ENCODE data around the gene LAIR2. TPM values are rescaled to one million over a fixed set of nuclear protein-coding genes. Genes with fewer than 3 reads are reported as not detected.
"Not testable (repeated sequence)": the region's sequence is repeated elsewhere in the genome, so short reads cannot be mapped to it uniquely, and the experiment has no call there.

The LAIR2 gene
- polyA plus RNA-seq, 3 donors: 0.38 TPM; not detected in 2

DNA sequence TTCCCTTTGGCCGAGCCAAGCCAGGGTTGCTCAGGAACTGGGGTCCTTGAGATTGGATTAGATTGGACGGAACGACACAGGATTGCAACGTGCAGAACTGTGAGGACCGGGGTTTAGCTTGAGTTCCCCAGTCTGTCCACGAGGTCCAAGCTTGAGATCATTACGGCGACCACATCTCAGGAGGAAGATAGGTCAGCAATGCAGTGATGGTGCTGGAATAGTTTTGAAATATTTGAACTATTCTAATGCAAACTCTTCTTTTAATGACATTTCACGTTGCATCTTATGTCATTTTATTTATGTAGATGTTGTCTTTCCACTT, 4.2 kb upstream of the LAIR2 start:
- peak overlapping the region in 1 of 2 donors; percentile 61 for H3K4me3 Mint-ChIP-seq

DNA sequence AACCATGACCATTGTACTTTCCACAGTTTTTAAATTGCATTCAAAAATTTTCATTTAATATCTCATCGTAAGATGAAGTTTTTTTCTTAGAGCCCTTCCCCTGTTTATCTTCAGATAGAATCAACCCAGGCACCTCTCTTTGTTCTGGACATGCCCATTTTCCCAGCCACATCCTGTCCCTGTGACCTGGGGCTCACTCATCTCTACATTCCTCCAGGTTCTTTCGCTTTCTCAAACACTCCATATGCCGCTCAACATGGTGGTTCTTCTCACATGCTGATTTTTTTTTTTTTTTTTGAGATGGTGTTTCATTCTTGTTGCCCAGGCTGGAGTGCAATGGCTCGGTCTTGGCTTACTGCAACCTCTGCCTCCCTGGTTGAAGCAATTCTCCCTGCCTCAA, 2.9 kb downstream of the LAIR2 start:
- H3K27ac ChIP-seq (ENCODE audit: low read depth in 1 of 2, low read length in 2 of 2); intact Hi-C loops (cut with micrococcal nuclease); H3K27ac Mint-ChIP-seq; H3K9ac ChIP-seq (ENCODE audit: insufficient read depth, low read length, poor library complexity, severe bottlenecking); DNase-seq; H4K20me1 ChIP-seq (ENCODE audit: insufficient read depth, low read length); H3K36me3 ChIP-seq (replicated peaks in 1 of 2; ENCODE audit: control insufficient read depth in 1 of 2, insufficient read depth in 2 of 2, low read length in 2 of 2); H3K9me3 ChIP-seq (replicated peaks in 1 of 2; ENCODE audit: control insufficient read depth in 1 of 2, insufficient read depth in 1 of 2, low read length in 2 of 2); H3K4me1 ChIP-seq (ENCODE audit: control insufficient read depth in 1 of 2, insufficient read depth in 2 of 2, low read length in 2 of 2); H3K36me3 Mint-ChIP-seq; H3K4me2 ChIP-seq (replicated peaks; ENCODE audit: extremely low read depth, low read length, poor library complexity, severe bottlenecking); H3K4me3 ChIP-seq (replicated peaks in 1 of 3; ENCODE audit: low read depth in 2 of 3, low read length in 3 of 3); H2AFZ ChIP-seq (ENCODE audit: insufficient read depth, low read depth, low read length, poor library complexity, severe bottlenecking); H3K79me2 ChIP-seq (ENCODE audit: insufficient read depth, low read length): not testable (repeated sequence)
- H3K27me3 ChIP-seq (ENCODE audit: control insufficient read depth in 2 of 2, insufficient read depth in 2 of 2, low read length in 2 of 2): peaks cover 20 to 52% of the 10 kb centered on the region in 2 donors
- Mint-ChIP-seq H3K27me3 (ENCODE audit: low read depth in 3 of 3) (peaks cover 48 to 69% (median 52%) of the 10 kb centered on the region in 3 donors), H3K4me3 (peak overlapping the region in 1 of 2 donors; percentile 68), H3K9me3 (peaks cover 0 to 12% (median 2%) of the 10 kb centered on the region in 7 donors), H3K4me1 (peaks cover 15% of the 10 kb centered on the region)
- WGBS (ENCODE audit: insufficient coverage): 100% methylated on average over 1 of the region's 4 CpGs

More for the DNA sequence above, 4.2 kb upstream of the LAIR2 start:
- H3K27me3 ChIP-seq (ENCODE audit: control insufficient read depth in 2 of 2, insufficient read depth in 2 of 2, low read length in 2 of 2): peaks cover 25 to 79% of the 10 kb centered on the region in 2 donors
- H3K4me1 ChIP-seq (ENCODE audit: control insufficient read depth in 1 of 2, insufficient read depth in 2 of 2, low read length in 2 of 2); H3K9me3 Mint-ChIP-seq; H2AFZ ChIP-seq (ENCODE audit: insufficient read depth, low read depth, low read length, poor library complexity, severe bottlenecking); H3K4me1 Mint-ChIP-seq; H3K4me3 ChIP-seq (replicated peaks in 1 of 3; ENCODE audit: low read depth in 2 of 3, low read length in 3 of 3); H3K27ac Mint-ChIP-seq; H3K79me2 ChIP-seq (ENCODE audit: insufficient read depth, low read length); H3K27ac ChIP-seq (ENCODE audit: low read depth in 1 of 2, low read length in 2 of 2); H3K9me3 ChIP-seq (replicated peaks in 1 of 2; ENCODE audit: control insufficient read depth in 1 of 2, insufficient read depth in 1 of 2, low read length in 2 of 2); H4K20me1 ChIP-seq (ENCODE audit: insufficient read depth, low read length); H3K4me2 ChIP-seq (replicated peaks; ENCODE audit: extremely low read depth, low read length, poor library complexity, severe bottlenecking); H3K36me3 ChIP-seq (replicated peaks in 1 of 2; ENCODE audit: control insufficient read depth in 1 of 2, insufficient read depth in 2 of 2, low read length in 2 of 2); H3K36me3 Mint-ChIP-seq; H3K9ac ChIP-seq (ENCODE audit: insufficient read depth, low read length, poor library complexity, severe bottlenecking): not testable (repeated sequence)
- peaks cover 60 to 83% (median 68%) of the 10 kb centered on the region in 3 donors for H3K27me3 Mint-ChIP-seq (ENCODE audit: low read depth in 3 of 3)
- 85% methylated on average over 7 of the region's 9 CpGs for WGBS (ENCODE audit: insufficient coverage)
- peak in 1 of 3 donors; percentile 24 for DNase-seq
- intact Hi-C loops (cut with micrococcal nuclease): loop anchor here in 1 of 2 donors (10.0 kb wide), 1 partner anchor 436 kb away; no protein-coding TSS in a partner anchor

DNA sequence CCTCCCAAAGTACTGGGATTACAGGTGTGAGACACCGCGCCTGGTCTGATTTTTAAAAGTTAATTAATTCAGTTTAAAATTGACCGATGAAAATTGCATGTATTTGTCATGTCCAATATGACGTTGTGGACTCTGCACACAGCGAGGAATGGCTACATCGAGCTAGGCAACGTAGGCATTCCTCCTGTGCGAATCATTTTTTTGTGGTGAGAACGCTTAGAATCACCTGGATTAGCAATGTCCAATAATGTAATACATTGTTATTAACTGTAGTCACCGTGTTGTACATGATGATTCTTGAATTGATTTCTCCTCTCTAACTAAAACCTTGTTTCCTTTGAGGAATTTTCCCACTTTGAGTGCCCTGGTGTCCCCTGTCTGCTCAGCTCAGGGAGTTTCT, 3.4 kb downstream of the LAIR2 start:
- no peaks in the 10 kb centered on the region for H3K36me3 Mint-ChIP-seq
- 54% methylated on average over 5 of the region's 10 CpGs for WGBS (ENCODE audit: insufficient coverage)
- H3K27me3 Mint-ChIP-seq (ENCODE audit: low read depth in 3 of 3): peaks cover 46 to 64% (median 48%) of the 10 kb centered on the region in 3 donors
- Histone ChIP-seq H3K27me3 (ENCODE audit: control insufficient read depth in 2 of 2, insufficient read depth in 2 of 2, low read length in 2 of 2) (peaks cover 20 to 48% of the 10 kb centered on the region in 2 donors), H3K4me3 (replicated peaks in 1 of 3; ENCODE audit: low read depth in 2 of 3, low read length in 3 of 3) (no peak overlapping the region), H3K79me2 (ENCODE audit: insufficient read depth, low read length) (peaks cover 4% of the 10 kb centered on the region), H3K27ac (ENCODE audit: low read depth in 1 of 2, low read length in 2 of 2) (no peak overlapping the region), H4K20me1 (ENCODE audit: insufficient read depth, low read length) (no peaks in the 10 kb centered on the region), H3K9ac (ENCODE audit: insufficient read depth, low read length, poor library complexity, severe bottlenecking) (no peak overlapping the region), H3K4me2 (replicated peaks; ENCODE audit: extremely low read depth, low read length, poor library complexity, severe bottlenecking) (no peak overlapping the region), H2AFZ (ENCODE audit: insufficient read depth, low read depth, low read length, poor library complexity, severe bottlenecking) (no peak overlapping the region), H3K36me3 (replicated peaks in 1 of 2; ENCODE audit: control insufficient read depth in 1 of 2, insufficient read depth in 2 of 2, low read length in 2 of 2) (no peaks in the 10 kb centered on the region), H3K4me1 (ENCODE audit: control insufficient read depth in 1 of 2, insufficient read depth in 2 of 2, low read length in 2 of 2) (peaks cover 4 to 5% of the 10 kb centered on the region in 2 donors), H3K9me3 (replicated peaks in 1 of 2; ENCODE audit: control insufficient read depth in 1 of 2, insufficient read depth in 1 of 2, low read length in 2 of 2) (no peaks in the 10 kb centered on the region)
- TF ChIP-seq, protein P1, sequence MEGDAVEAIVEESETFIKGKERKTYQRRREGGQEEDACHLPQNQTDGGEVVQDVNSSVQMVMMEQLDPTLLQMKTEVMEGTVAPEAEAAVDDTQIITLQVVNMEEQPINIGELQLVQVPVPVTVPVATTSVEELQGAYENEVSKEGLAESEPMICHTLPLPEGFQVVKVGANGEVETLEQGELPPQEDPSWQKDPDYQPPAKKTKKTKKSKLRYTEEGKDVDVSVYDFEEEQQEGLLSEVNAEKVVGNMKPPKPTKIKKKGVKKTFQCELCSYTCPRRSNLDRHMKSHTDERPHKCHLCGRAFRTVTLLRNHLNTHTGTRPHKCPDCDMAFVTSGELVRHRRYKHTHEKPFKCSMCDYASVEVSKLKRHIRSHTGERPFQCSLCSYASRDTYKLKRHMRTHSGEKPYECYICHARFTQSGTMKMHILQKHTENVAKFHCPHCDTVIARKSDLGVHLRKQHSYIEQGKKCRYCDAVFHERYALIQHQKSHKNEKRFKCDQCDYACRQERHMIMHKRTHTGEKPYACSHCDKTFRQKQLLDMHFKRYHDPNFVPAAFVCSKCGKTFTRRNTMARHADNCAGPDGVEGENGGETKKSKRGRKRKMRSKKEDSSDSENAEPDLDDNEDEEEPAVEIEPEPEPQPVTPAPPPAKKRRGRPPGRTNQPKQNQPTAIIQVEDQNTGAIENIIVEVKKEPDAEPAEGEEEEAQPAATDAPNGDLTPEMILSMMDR (IDR thresholded peaks at IDR 0.05): no peak
- no peak for DNase-seq
- intact Hi-C loops (cut with micrococcal nuclease): no loop called here
- peaks cover 15% of the 10 kb centered on the region for H3K4me1 Mint-ChIP-seq
- no peak overlapping the region for H3K27ac Mint-ChIP-seq
- H3K4me3 Mint-ChIP-seq: peak overlapping the region in 1 of 2 donors; percentile 70
- H3K9me3 Mint-ChIP-seq: peaks cover 0 to 12% (median 2%) of the 10 kb centered on the region in 7 donors

DNA sequence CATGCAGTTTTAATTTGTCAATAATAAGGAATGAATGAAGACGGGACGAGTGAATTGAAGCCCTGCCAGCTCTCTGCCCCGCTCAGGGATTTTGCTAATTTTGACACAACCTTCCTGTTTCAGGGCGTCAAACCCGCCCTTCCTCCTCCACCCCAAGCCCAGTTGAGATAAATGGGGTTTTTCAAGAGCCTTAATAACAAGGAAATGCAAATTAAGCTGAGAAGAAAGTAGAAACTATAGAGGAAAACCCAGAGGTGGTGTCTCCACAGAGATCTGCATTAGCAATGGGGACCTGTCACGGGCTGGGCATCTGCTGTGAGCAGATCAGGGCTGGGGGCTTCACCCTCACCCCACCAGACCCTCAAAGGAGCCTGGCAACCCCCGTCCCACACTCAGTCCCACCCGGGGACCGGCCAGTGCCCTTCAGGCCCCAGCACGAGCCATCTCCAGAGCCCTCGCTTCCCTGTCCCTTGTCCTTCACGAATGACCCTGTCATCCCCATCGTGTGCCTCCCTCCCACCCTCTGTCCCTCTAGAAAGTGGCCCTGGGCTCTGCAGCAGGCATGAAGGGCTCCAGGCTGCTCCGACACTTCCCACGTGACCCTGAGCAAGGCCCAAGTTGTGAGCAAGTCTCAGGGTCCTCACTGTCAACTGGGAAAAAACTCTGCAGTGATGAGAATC, 4.5 kb downstream of the LAIR2 start:
- H3K9me3 Mint-ChIP-seq; H3K79me2 ChIP-seq (ENCODE audit: insufficient read depth, low read length); DNase-seq; H3K36me3 ChIP-seq (replicated peaks in 1 of 2; ENCODE audit: control insufficient read depth in 1 of 2, insufficient read depth in 2 of 2, low read length in 2 of 2); H3K36me3 Mint-ChIP-seq; intact Hi-C loops (cut with micrococcal nuclease); H3K4me3 ChIP-seq (replicated peaks in 1 of 3; ENCODE audit: low read depth in 2 of 3, low read length in 3 of 3); H2AFZ ChIP-seq (ENCODE audit: insufficient read depth, low read depth, low read length, poor library complexity, severe bottlenecking); H3K9me3 ChIP-seq (replicated peaks in 1 of 2; ENCODE audit: control insufficient read depth in 1 of 2, insufficient read depth in 1 of 2, low read length in 2 of 2); H3K9ac ChIP-seq (ENCODE audit: insufficient read depth, low read length, poor library complexity, severe bottlenecking); H4K20me1 ChIP-seq (ENCODE audit: insufficient read depth, low read length); H3K4me1 ChIP-seq (ENCODE audit: control insufficient read depth in 1 of 2, insufficient read depth in 2 of 2, low read length in 2 of 2); H3K4me2 ChIP-seq (replicated peaks; ENCODE audit: extremely low read depth, low read length, poor library complexity, severe bottlenecking): not testable (repeated sequence)
- 93% methylated on average over 3 of the region's 15 CpGs for WGBS (ENCODE audit: insufficient coverage)
- H3K27me3 ChIP-seq (ENCODE audit: control insufficient read depth in 2 of 2, insufficient read depth in 2 of 2, low read length in 2 of 2): peaks cover 20 to 45% of the 10 kb centered on the region in 2 donors
- peak overlapping the region in 1 of 2 donors; percentile 35 for H3K4me3 Mint-ChIP-seq
- H3K27me3 Mint-ChIP-seq (ENCODE audit: low read depth in 3 of 3): peaks cover 48 to 63% (median 50%) of the 10 kb centered on the region in 3 donors
- H3K27ac Mint-ChIP-seq: peak overlapping the region in 4 of 7 donors; percentile 64 to 78 (median 72)
- H3K27ac ChIP-seq (ENCODE audit: low read depth in 1 of 2, low read length in 2 of 2): peak overlapping the region in 1 of 2 donors; percentile 11
- H3K4me1 Mint-ChIP-seq: peaks cover 15% of the 10 kb centered on the region
